Measurements from ENCODE around the gene HAPLN3.
A peak's percentile ranks its signal among the peaks of the same experiment; 100 is the strongest.

HAPLN3 gene

GRCh38 chr15:88838667-88839066, 56.7 kb downstream of the HAPLN3 start:
- TF ChIP-seq, protein P1, sequence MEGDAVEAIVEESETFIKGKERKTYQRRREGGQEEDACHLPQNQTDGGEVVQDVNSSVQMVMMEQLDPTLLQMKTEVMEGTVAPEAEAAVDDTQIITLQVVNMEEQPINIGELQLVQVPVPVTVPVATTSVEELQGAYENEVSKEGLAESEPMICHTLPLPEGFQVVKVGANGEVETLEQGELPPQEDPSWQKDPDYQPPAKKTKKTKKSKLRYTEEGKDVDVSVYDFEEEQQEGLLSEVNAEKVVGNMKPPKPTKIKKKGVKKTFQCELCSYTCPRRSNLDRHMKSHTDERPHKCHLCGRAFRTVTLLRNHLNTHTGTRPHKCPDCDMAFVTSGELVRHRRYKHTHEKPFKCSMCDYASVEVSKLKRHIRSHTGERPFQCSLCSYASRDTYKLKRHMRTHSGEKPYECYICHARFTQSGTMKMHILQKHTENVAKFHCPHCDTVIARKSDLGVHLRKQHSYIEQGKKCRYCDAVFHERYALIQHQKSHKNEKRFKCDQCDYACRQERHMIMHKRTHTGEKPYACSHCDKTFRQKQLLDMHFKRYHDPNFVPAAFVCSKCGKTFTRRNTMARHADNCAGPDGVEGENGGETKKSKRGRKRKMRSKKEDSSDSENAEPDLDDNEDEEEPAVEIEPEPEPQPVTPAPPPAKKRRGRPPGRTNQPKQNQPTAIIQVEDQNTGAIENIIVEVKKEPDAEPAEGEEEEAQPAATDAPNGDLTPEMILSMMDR (conservative IDR thresholded peaks at IDR 0.05; ENCODE audit: low read depth, low read length) = no peak
- no peak overlapping the region for H3K4me3 ChIP-seq (ENCODE audit: low read depth, low read length)
- no peak for DNase-seq (ENCODE audit: low read depth)

DNA sequence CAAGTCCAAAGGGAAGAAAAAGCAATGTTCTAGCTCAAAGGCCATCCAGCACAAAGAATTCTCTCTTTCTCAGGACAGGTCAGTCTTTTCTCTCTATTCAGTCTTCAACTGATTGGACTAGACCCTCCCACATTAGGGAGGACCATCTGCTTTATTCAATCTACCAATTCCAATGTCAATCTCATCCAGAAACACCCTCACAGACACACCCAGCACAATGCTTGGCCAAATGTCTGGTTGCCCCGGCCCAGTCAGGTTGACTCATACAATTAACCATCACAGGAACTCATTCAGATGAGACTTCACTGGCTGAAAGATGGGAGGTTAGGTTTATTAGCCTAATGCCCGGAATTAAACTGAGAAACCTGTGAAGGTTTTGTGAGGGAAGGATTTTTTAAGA, 59.7 kb downstream of the HAPLN3 start:
- H3K4me3 ChIP-seq (ENCODE audit: low read depth, low read length) = no peak overlapping the region
- no peak for DNase-seq (ENCODE audit: low read depth)
- TF ChIP-seq, protein P1 (conservative IDR thresholded peaks at IDR 0.05; ENCODE audit: low read depth, low read length) = no peak

- TF ChIP-seq, protein P1 (conservative IDR thresholded peaks at IDR 0.05; ENCODE audit: low read depth, low read length) = no peak
- DNase-seq (ENCODE audit: low read depth) = no peak
These were observed 60.2 kb downstream of the HAPLN3 start for GRCh38 chr15:88835119-88835518.

GRCh38 chr15:88834211-88834812, 61.0 kb downstream of the HAPLN3 start:
- peak; percentile 32 for DNase-seq (ENCODE audit: low read depth)

More at GRCh38 chr15:88835119-88835518, 60.2 kb downstream of the HAPLN3 start:
- H3K4me3 ChIP-seq (ENCODE audit: low read depth, low read length) = no peak overlapping the region

GRCh38 chr15:88833731-88834100, 61.6 kb downstream of the HAPLN3 start:
- TF ChIP-seq, protein P1 (conservative IDR thresholded peaks at IDR 0.05; ENCODE audit: low read depth, low read length) = no peak
- H3K4me3 ChIP-seq (ENCODE audit: low read depth, low read length) = no peak overlapping the region
- DNase-seq (ENCODE audit: low read depth) = no peak

More at GRCh38 chr15:88834211-88834812, 61.0 kb downstream of the HAPLN3 start:
- no peak overlapping the region for H3K4me3 ChIP-seq (ENCODE audit: low read depth, low read length)
- TF ChIP-seq, protein P1 (conservative IDR thresholded peaks at IDR 0.05; ENCODE audit: low read depth, low read length) = peak; percentile 79

DNA sequence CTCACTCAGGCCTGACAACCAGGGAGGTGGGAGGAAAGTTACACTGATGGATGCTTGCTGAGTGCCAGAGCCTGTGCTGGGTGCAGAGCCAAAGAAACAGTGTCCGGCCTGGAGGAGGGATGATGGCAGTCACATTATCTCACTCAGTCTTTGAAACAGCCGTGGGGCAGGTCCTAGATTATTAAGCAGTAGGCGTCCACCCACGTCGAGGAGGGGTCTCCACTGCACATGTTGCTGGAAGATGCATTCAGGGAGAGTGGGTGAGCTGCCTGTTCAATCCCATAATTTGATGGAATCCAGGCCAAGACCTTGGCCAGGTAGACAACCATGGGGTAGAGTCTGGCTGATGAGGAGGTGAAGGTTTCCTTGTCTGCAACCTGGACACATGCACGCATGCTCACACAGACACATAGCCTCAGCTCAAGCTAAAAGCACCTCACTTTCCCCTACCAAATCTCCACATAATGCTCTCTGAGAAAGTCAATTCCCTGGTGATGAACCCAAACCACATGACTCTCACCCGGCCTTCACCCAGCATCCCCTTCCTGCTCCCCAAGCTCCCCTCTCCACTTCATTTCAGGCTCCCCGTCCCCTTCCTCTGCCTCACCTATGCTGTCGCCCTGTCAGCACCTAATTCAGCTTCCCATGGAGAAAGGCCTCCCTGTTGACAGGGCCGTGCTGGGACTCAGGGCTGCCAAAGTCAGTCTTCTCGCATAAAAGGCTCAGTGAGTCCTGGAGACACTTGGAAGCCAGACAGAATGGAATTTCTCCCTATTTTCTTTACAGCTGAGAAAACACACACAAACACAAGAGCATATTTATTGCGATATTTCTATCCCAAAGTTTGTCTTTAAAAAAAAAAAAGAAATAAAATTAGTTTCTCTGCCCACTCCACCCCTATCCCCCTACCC, 62.3 kb downstream of the HAPLN3 start:
- no peak for DNase-seq (ENCODE audit: low read depth)
- TF ChIP-seq, protein P1 (conservative IDR thresholded peaks at IDR 0.05; ENCODE audit: low read depth, low read length) = no peak
- no peak overlapping the region for H3K4me3 ChIP-seq (ENCODE audit: low read depth, low read length)
